ENCODE results near the gene FHL3.

GRCh38 chr1:38046333-38046883 lies 41.1 kb upstream of the FHL3 start, which contains the start of gene POU3F1:
- TF ChIP-seq POLR2A (IDR thresholded peaks at IDR 0.05) = no peak
- TF ChIP-seq, protein P1, sequence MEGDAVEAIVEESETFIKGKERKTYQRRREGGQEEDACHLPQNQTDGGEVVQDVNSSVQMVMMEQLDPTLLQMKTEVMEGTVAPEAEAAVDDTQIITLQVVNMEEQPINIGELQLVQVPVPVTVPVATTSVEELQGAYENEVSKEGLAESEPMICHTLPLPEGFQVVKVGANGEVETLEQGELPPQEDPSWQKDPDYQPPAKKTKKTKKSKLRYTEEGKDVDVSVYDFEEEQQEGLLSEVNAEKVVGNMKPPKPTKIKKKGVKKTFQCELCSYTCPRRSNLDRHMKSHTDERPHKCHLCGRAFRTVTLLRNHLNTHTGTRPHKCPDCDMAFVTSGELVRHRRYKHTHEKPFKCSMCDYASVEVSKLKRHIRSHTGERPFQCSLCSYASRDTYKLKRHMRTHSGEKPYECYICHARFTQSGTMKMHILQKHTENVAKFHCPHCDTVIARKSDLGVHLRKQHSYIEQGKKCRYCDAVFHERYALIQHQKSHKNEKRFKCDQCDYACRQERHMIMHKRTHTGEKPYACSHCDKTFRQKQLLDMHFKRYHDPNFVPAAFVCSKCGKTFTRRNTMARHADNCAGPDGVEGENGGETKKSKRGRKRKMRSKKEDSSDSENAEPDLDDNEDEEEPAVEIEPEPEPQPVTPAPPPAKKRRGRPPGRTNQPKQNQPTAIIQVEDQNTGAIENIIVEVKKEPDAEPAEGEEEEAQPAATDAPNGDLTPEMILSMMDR (IDR thresholded peaks at IDR 0.05) = no peak

All from esophagus squamous epithelium (tissue), 4 donors.